Measurements from ENCODE around the gene MRPL23. TPM values are rescaled to one million over a fixed set of nuclear protein-coding genes. Genes with fewer than 3 reads are reported as not detected.

Gene MRPL23
- total and polyA plus RNA-seq, 2 of the 8 experiments (the other 6 are each of a cell fraction or from before 2014, with no cell fraction given): 86.4 to 244 TPM

DNA sequence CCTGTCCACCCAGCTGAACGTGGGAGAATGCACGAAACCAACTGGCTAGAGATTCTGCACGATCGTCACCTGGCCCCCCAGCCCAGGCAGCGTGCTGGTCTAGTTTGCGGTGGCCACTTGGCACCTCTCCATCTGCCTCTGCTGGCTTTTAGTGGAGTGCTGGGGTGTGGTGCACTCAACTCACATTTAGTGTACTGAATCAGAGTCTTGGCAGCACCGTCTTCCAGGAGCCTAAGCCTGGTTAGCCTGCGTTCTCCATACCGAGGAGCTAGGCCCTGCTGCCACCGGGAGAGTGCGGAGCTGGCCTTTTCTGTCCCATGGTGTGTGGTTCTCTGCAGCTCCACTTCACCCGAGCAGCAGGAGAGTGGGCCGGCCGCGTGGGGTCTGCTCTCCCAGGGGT is 2.8 kb downstream of the MRPL23 start:
- no peak overlapping the region for H4K5ac ChIP-seq (ENCODE audit: insufficient read length, low read depth, low read length)
- no peak overlapping the region for H3K9ac ChIP-seq (replicated peaks in 1 of 4; ENCODE audit: extremely low read depth in 1 of 4, low read depth in 3 of 4, low read length in 3 of 4)
- CTCF ChIA-PET (ENCODE audit: partially characterized antibody): interaction anchor here (0.7 to 18.8 kb wide), 25 partner anchors 12 to 1013 kb away, joined by 3 to 416 read pairs (median 3); partner anchors contain the start of genes INS and TNNI2
- no peak overlapping the region for H3K4ac ChIP-seq (replicated peaks; ENCODE audit: insufficient read length, low read depth, low read length)
- H2AFZ ChIP-seq (ENCODE audit: low read length): no peak overlapping the region
- H4K91ac ChIP-seq (replicated peaks; ENCODE audit: insufficient read length, low read length): no peak overlapping the region
- H3K23me2 ChIP-seq (ENCODE audit: low read depth, low read length): no peaks in the 10 kb centered on the region
- no peak overlapping the region for H2BK15ac ChIP-seq (ENCODE audit: low read length)
- no peak overlapping the region for H3K4me2 ChIP-seq (ENCODE audit: insufficient read depth in 1 of 2, low read depth in 2 of 2, low read length in 2 of 2)
- H2BK20ac ChIP-seq (ENCODE audit: low read length): no peak overlapping the region
- TF ChIP-seq SIN3A (conservative IDR thresholded peaks at IDR 0.05 in 1 of 2, IDR thresholded peaks at IDR 0.05 in 1 of 2; ENCODE audit: low read depth in 1 of 2, low read length in 2 of 2): no peak
- TF ChIP-seq JUN (IDR thresholded peaks at IDR 0.05; ENCODE audit: low read depth, low read length): no peak
- no peak for TF ChIP-seq ZNF274 (IDR thresholded peaks at IDR 0.05; ENCODE audit: borderline replicate concordance, extremely low read depth, low read length)
- TF ChIP-seq KDM5A (IDR thresholded peaks at IDR 0.05; ENCODE audit: low read length): no peak
- TF ChIP-seq TCF12 (IDR thresholded peaks at IDR 0.05; ENCODE audit: low read depth, low read length): no peak
- TF ChIP-seq BRCA1 (IDR thresholded peaks at IDR 0.05; ENCODE audit: low read depth, low read length): no peak
- TF ChIP-seq MAFK (IDR thresholded peaks at IDR 0.05; ENCODE audit: low read depth, low read length): no peak
- no peak for TF ChIP-seq RXRA (IDR thresholded peaks at IDR 0.05; ENCODE audit: insufficient read depth, low read depth, low read length)
- TF ChIP-seq HDAC2 (IDR thresholded peaks at IDR 0.05; ENCODE audit: borderline replicate concordance in 1 of 2, low read depth in 2 of 2, low read length in 2 of 2): no peak
- no peak for TF ChIP-seq SIRT6 (IDR thresholded peaks at IDR 0.05; ENCODE audit: low read length)
- DNase-seq (ENCODE audit: low read depth in 1 of 2, low spot score in 2 of 2) (no peak), FAIRE-seq (no peak)
- no peaks in the 10 kb centered on the region for H3K36me3 ChIP-seq (ENCODE audit: control insufficient read depth in 2 of 4, insufficient read depth in 4 of 4, low read length in 3 of 4)
- no peak overlapping the region for H3K27ac ChIP-seq (ENCODE audit: low read depth, low read length)
- H3K79me1 ChIP-seq (ENCODE audit: low read depth, low read length): no peaks in the 10 kb centered on the region
- no CpG with 5 or more reads among the region's 15 CpGs for WGBS, 2 experiments (ENCODE audit: extremely low coverage in 1 of 2, insufficient coverage in 1 of 2, insufficient read length in 1 of 2, insufficient replicate concordance in 2 of 2, low coverage in 1 of 2, low lambda C conversion rate in 2 of 2, missing lambda C conversion rate in 1 of 2)
- H3K23ac ChIP-seq (ENCODE audit: insufficient read length): no peak overlapping the region
- H3K4me1 ChIP-seq (replicated peaks in 1 of 4; ENCODE audit: control insufficient read depth in 3 of 4, insufficient read depth in 4 of 4, low read length in 3 of 4): no peaks in the 10 kb centered on the region
- no peak overlapping the region for H3K56ac ChIP-seq (replicated peaks; ENCODE audit: insufficient read length, low read depth, low read length)
- no peak overlapping the region for H2BK120ac ChIP-seq (replicated peaks; ENCODE audit: low read depth, low read length)
- H3K79me2 ChIP-seq (ENCODE audit: control insufficient read depth in 1 of 2, insufficient read depth in 2 of 2, low read length in 2 of 2): no peaks in the 10 kb centered on the region
- H3K4me3 ChIP-seq (ENCODE audit: extremely low read depth in 1 of 4, insufficient read depth in 2 of 4, low read depth in 3 of 4, low read length in 4 of 4): no peak overlapping the region
- no peak overlapping the region for H3K14ac ChIP-seq (ENCODE audit: insufficient read length)
- H2BK5ac ChIP-seq (ENCODE audit: low read depth, low read length): no peak overlapping the region
- no peak overlapping the region for H3K18ac ChIP-seq (ENCODE audit: extremely low read depth, low read length)
- H2AK5ac ChIP-seq (ENCODE audit: low read depth, low read length): no peak overlapping the region
- no peaks in the 10 kb centered on the region for H4K20me1 ChIP-seq (replicated peaks in 1 of 2; ENCODE audit: control insufficient read depth in 1 of 2, insufficient read depth in 2 of 2, low read length in 2 of 2)
- H2BK12ac ChIP-seq (ENCODE audit: low read depth, low read length): no peak overlapping the region
- no peaks in the 10 kb centered on the region for H3K27me3 ChIP-seq (replicated peaks in 1 of 4; ENCODE audit: control insufficient read depth in 3 of 4, extremely low read depth in 1 of 4, insufficient read depth in 3 of 4, low read length in 3 of 4)
- POLR2A ChIA-PET (ENCODE audit: partially characterized antibody): interaction anchor here (1.3 to 1.8 kb wide), 3 partner anchors 9 to 201 kb away, joined by 3 to 5 read pairs (median 5); no protein-coding TSS in a partner anchor
- no peak overlapping the region for H4K8ac ChIP-seq (ENCODE audit: extremely low read depth, insufficient read depth, low read length)
- no peaks in the 10 kb centered on the region for H3K9me3 ChIP-seq (ENCODE audit: insufficient read depth in 2 of 2, low read depth in 1 of 2, low read length in 1 of 2)

Measured in H1 (cell line).